Colonic mucosa (tissue), 4 donors: Measurements from ENCODE around the gene GPR25. TPM values are rescaled to one million over a fixed set of nuclear protein-coding genes. Genes with fewer than 3 reads are reported as not detected.

Source experiments
- DNase-seq: peaks from one replicate; pipeline ENCODE4 v3.0.0-alpha.2; 2020
- H3K27ac ChIP-seq: fragments of 200-600 bp; one replicate; pipeline ENCODE4 v1.8.0; 2021
- H3K27me3 ChIP-seq: fragments of 200-600 bp; one replicate; pipeline ENCODE4 v1.8.0; 2021
- H3K36me3 ChIP-seq: fragments of 200-600 bp; one replicate; pipeline ENCODE4 v1.8.0; 2021
- H3K4me1 ChIP-seq: fragments of 200-600 bp; one replicate; pipeline ENCODE4 v1.8.0; 2021; ENCODE audit warnings: mild to moderate bottlenecking
- H3K4me3 ChIP-seq: fragments of 200-600 bp; one replicate; pipeline ENCODE4 v1.8.0; 2021
- H3K9ac ChIP-seq, 2 donors: one replicate each; pipeline ENCODE4 v1.7.0; 2013; ENCODE audit warnings: control low read depth in 2 of 2, low read depth in 2 of 2, low read length in 2 of 2
- H3K9me3 ChIP-seq: fragments of 200-600 bp; one replicate; pipeline ENCODE4 v1.8.0; 2021
- CTCF ChIP-seq: fragments of 200-600 bp; IDR thresholded peaks from one replicate; pipeline ENCODE4 v1.8.0; 2022; ENCODE audit warnings: antibody characterized with exemption, mild to moderate bottlenecking
- intact Hi-C: fragments of 100-400 bp; cut with DNase I; formaldehyde crosslinking; loops from one replicate; pipeline ENCODE4 v1.14.1; 2022
- total RNA-seq, 2 donors: library from RNA; stranded (reverse); fragmentation: NEBNext Ultra II Directional in 1 of 2; extraction: Animal tissue kit (Norgen Biotek cat#: 25700) in 1 of 2; gene quantifications; one replicate each; pipeline ENCODE4 v1.2.1, GENCODE V29; 2021
- donor health status: healthy.
- donor health status: DM: no; HTN: no; CAD: no.
- donor health status: DM: no; HTN: no; CAD: no.

The GPR25 gene
- total RNA-seq, 2 donors from 2014 or later: 0.19 to 0.27 TPM

GRCh38 chr1:200887772-200888348 lies 15.1 kb downstream of the GPR25 start:
- Histone ChIP-seq H3K36me3 (no peaks in the 10 kb centered on the region), H3K9me3 (no peaks in the 10 kb centered on the region), H3K4me3 (no peak overlapping the region), H3K4me1 (no peaks in the 10 kb centered on the region), H3K27ac (no peak overlapping the region), H3K27me3 (no peaks in the 10 kb centered on the region), H3K9ac (no peak overlapping the region)
- intact Hi-C loops: loop anchor here (10.0 kb wide), 1 partner anchor 157 kb away; no protein-coding TSS in a partner anchor
- TF ChIP-seq CTCF: no peak
- DNase-seq: no peak

GRCh38 chr1:200888349-200888838 lies 15.6 kb downstream of the GPR25 start:
- H3K27ac ChIP-seq: no peak overlapping the region
- intact Hi-C loops: loop anchor here (10.0 kb wide), 1 partner anchor 156 kb away; no protein-coding TSS in a partner anchor
- no peak for TF ChIP-seq CTCF
- H3K36me3 ChIP-seq: no peaks in the 10 kb centered on the region
- no peaks in the 10 kb centered on the region for H3K27me3 ChIP-seq
- H3K9ac ChIP-seq: no peak overlapping the region
- no peaks in the 10 kb centered on the region for H3K9me3 ChIP-seq
- no peak overlapping the region for H3K4me3 ChIP-seq
- no peaks in the 10 kb centered on the region for H3K4me1 ChIP-seq
- no peak for DNase-seq

GRCh38 chr1:200889571-200889970 lies 16.8 kb downstream of the GPR25 start:
- Histone ChIP-seq H3K27me3 (no peaks in the 10 kb centered on the region), H3K36me3 (no peaks in the 10 kb centered on the region), H3K27ac (no peak overlapping the region), H3K4me3 (no peak overlapping the region), H3K4me1 (no peaks in the 10 kb centered on the region), H3K9ac (no peak overlapping the region), H3K9me3 (no peaks in the 10 kb centered on the region)
- intact Hi-C loops: loop anchor here (10.0 kb wide), 1 partner anchor 155 kb away; no protein-coding TSS in a partner anchor
- no peak for DNase-seq
- TF ChIP-seq CTCF: no peak

GRCh38 chr1:200890027-200890426 lies 17.2 kb downstream of the GPR25 start:
- H3K36me3 ChIP-seq: no peaks in the 10 kb centered on the region
- H3K9me3 ChIP-seq: no peaks in the 10 kb centered on the region
- no peaks in the 10 kb centered on the region for H3K27me3 ChIP-seq
- intact Hi-C loops: no loop called here
- H3K4me1 ChIP-seq: no peaks in the 10 kb centered on the region
- DNase-seq: no peak
- TF ChIP-seq CTCF: no peak
- no peak overlapping the region for H3K9ac ChIP-seq
- H3K27ac ChIP-seq: no peak overlapping the region
- H3K4me3 ChIP-seq: no peak overlapping the region

GRCh38 chr1:200890818-200891773 lies 18.3 kb downstream of the GPR25 start:
- no peak for TF ChIP-seq CTCF
- Histone ChIP-seq H3K36me3 (no peaks in the 10 kb centered on the region), H3K9me3 (no peaks in the 10 kb centered on the region), H3K27ac (peak overlapping the region; percentile 44), H3K27me3 (no peaks in the 10 kb centered on the region), H3K4me3 (peak overlapping the region; percentile 47), H3K9ac (peak overlapping the region; percentile 77 to 86), H3K4me1 (no peaks in the 10 kb centered on the region)
- peak; percentile 75 for DNase-seq
- intact Hi-C loops: no loop called here
